ENCODE data around the gene UBE2L6. TPM values are rescaled to one million over a fixed set of nuclear protein-coding genes. Genes with fewer than 3 reads are reported as not detected.

UBE2L6 gene
- total and polyA plus RNA-seq, 2 donors (not counting 1 experiment from before 2014, with no cell fraction given): 63.5 to 70.7 TPM

DNA sequence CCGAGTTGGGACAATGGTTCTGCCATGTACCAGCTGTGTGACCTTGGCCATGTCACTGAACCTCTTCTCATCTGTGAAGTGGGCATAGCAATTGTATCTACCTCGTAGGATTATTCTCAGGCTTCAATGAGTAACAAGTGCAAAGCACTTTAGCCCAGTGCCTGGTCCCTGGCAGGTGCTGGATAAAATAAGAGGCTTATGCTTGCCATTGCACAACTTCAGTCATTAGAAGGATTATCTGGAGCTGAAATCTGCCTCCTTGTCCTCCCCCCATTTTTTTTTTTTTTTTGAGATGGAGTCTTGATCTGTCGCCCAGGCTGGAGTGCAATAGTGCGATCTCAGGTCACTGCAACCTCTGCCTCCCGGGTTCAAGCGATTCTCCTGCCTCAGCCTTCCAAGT, 22.9 kb downstream of the UBE2L6 start:
- CTCF ChIA-PET: interaction anchor here (1.2 to 1.5 kb wide), 2 partner anchors 51 to 118 kb away, joined by 3 read pairs; no protein-coding TSS in a partner anchor

DNA sequence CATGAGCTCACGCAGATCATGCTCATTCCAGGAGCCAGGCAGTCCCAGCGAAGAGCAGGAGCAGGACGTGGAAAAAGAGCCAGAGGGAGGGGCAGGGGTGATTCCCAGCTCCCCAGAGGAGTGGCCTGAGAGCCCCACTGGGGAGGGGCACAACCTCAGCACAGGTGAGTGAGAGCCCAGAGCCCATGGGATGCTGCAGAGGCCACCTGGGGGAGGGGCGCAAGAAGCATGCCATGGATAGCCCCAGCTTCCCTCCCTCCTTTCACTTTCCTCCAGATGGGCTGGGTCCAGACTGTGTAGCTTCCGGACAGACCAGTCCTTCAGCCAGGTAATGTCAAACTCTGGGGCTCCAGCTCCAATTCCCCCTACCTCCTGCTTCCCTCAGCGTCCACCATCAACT, 23.9 kb downstream of the UBE2L6 start:
- Histone ChIP-seq H3K4me1 (ENCODE audit: control insufficient read depth in 2 of 2, insufficient read depth in 2 of 2, low read length in 2 of 2) (peaks cover 11 to 16% of the 10 kb centered on the region in 2 donors), H3K9ac (ENCODE audit: low read length) (no peak overlapping the region), H3K36me3 (replicated peaks in 1 of 2; ENCODE audit: control extremely low read depth in 1 of 2, control insufficient read depth in 1 of 2, extremely low read depth in 1 of 2, insufficient read depth in 2 of 2, low read length in 1 of 2) (no peaks in the 10 kb centered on the region), H3K27me3 (replicated peaks in 1 of 4; ENCODE audit: control extremely low read depth in 1 of 4, control insufficient read depth in 3 of 4, insufficient read depth in 4 of 4, low read length in 3 of 4) (no peaks in the 10 kb centered on the region), H3K27ac (ENCODE audit: low read length in 2 of 2) (no peak overlapping the region), H2AFZ (ENCODE audit: insufficient read depth, low read depth, low read length, poor library complexity, severe bottlenecking) (no peak overlapping the region), H4K20me1 (ENCODE audit: control insufficient read depth, insufficient read depth, low read length, poor library complexity, severe bottlenecking) (no peaks in the 10 kb centered on the region), H3K79me2 (ENCODE audit: control insufficient read depth, insufficient read depth, low read length) (no peaks in the 10 kb centered on the region), H3K4me3 (ENCODE audit: control extremely low read depth in 1 of 5, extremely low read depth in 1 of 5, insufficient read depth in 1 of 5, low read depth in 2 of 5, low read length in 4 of 5) (no peak overlapping the region), H3K9me3 (ENCODE audit: control extremely low read depth in 1 of 3, control insufficient read depth in 2 of 3, insufficient read depth in 1 of 3, low read length in 2 of 3) (no peaks in the 10 kb centered on the region), H3K4me2 (replicated peaks; ENCODE audit: low read depth, low read length, poor library complexity, severe bottlenecking) (no peak overlapping the region)
- DNase-seq (no peak), ATAC-seq (ENCODE audit: low read depth) (no peak)
- H3K27ac Mint-ChIP-seq: peak overlapping the region; percentile 15
- peaks cover 14% of the 10 kb centered on the region for H3K4me1 Mint-ChIP-seq
- WGBS (ENCODE audit: insufficient coverage): 97% methylated on average over 6 of the region's 6 CpGs
- POLR2A ChIA-PET: no interaction called here
- no peak overlapping the region for H3K4me3 Mint-ChIP-seq
- intact Hi-C loops (cut with micrococcal nuclease): no loop called here
- CTCF ChIA-PET: interaction anchor here (0.6 to 1.5 kb wide), 3 partner anchors 23 to 117 kb away, joined by 3 read pairs; no protein-coding TSS in a partner anchor
- TF ChIP-seq EZH2 (IDR thresholded peaks at IDR 0.05; ENCODE audit: borderline replicate concordance, insufficient read depth, low read depth, low read length, poor library complexity, severe bottlenecking): no peak
- TF ChIP-seq, protein P1, sequence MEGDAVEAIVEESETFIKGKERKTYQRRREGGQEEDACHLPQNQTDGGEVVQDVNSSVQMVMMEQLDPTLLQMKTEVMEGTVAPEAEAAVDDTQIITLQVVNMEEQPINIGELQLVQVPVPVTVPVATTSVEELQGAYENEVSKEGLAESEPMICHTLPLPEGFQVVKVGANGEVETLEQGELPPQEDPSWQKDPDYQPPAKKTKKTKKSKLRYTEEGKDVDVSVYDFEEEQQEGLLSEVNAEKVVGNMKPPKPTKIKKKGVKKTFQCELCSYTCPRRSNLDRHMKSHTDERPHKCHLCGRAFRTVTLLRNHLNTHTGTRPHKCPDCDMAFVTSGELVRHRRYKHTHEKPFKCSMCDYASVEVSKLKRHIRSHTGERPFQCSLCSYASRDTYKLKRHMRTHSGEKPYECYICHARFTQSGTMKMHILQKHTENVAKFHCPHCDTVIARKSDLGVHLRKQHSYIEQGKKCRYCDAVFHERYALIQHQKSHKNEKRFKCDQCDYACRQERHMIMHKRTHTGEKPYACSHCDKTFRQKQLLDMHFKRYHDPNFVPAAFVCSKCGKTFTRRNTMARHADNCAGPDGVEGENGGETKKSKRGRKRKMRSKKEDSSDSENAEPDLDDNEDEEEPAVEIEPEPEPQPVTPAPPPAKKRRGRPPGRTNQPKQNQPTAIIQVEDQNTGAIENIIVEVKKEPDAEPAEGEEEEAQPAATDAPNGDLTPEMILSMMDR (IDR thresholded peaks at IDR 0.05): no peak
- H3K9me3 Mint-ChIP-seq (ENCODE audit: insufficient read depth): no peaks in the 10 kb centered on the region
- no peaks in the 10 kb centered on the region for H3K27me3 Mint-ChIP-seq

More for the DNA sequence above, 22.9 kb downstream of the UBE2L6 start:
- Histone ChIP-seq H3K4me2 (replicated peaks; ENCODE audit: low read depth, low read length, poor library complexity, severe bottlenecking) (no peak overlapping the region), H4K20me1 (ENCODE audit: control insufficient read depth, insufficient read depth, low read length, poor library complexity, severe bottlenecking) (no peaks in the 10 kb centered on the region), H2AFZ (ENCODE audit: insufficient read depth, low read depth, low read length, poor library complexity, severe bottlenecking) (no peak overlapping the region), H3K4me1 (ENCODE audit: control insufficient read depth in 2 of 2, insufficient read depth in 2 of 2, low read length in 2 of 2) (peaks cover 11 to 16% of the 10 kb centered on the region in 2 donors), H3K4me3 (ENCODE audit: control extremely low read depth in 1 of 5, extremely low read depth in 1 of 5, insufficient read depth in 1 of 5, low read depth in 2 of 5, low read length in 4 of 5) (no peak overlapping the region), H3K27ac (ENCODE audit: low read length in 2 of 2) (no peak overlapping the region), H3K36me3 (replicated peaks in 1 of 2; ENCODE audit: control extremely low read depth in 1 of 2, control insufficient read depth in 1 of 2, extremely low read depth in 1 of 2, insufficient read depth in 2 of 2, low read length in 1 of 2) (peaks cover 0 to 3% of the 10 kb centered on the region in 2 experiments), H3K9me3 (ENCODE audit: control extremely low read depth in 1 of 3, control insufficient read depth in 2 of 3, insufficient read depth in 1 of 3, low read length in 2 of 3) (no peaks in the 10 kb centered on the region), H3K27me3 (replicated peaks in 1 of 4; ENCODE audit: control extremely low read depth in 1 of 4, control insufficient read depth in 3 of 4, insufficient read depth in 4 of 4, low read length in 3 of 4) (no peaks in the 10 kb centered on the region), H3K79me2 (ENCODE audit: control insufficient read depth, insufficient read depth, low read length) (no peaks in the 10 kb centered on the region), H3K9ac (ENCODE audit: low read length) (no peak overlapping the region)
- intact Hi-C loops (cut with micrococcal nuclease): no loop called here
- Mint-ChIP-seq H3K27me3 (no peaks in the 10 kb centered on the region), H3K27ac (no peak overlapping the region), H3K4me1 (peaks cover 15% of the 10 kb centered on the region), H3K9me3 (ENCODE audit: insufficient read depth) (no peaks in the 10 kb centered on the region), H3K4me3 (no peak overlapping the region)
- TF ChIP-seq, protein P1 (IDR thresholded peaks at IDR 0.05): no peak
- TF ChIP-seq EZH2 (IDR thresholded peaks at IDR 0.05; ENCODE audit: borderline replicate concordance, insufficient read depth, low read depth, low read length, poor library complexity, severe bottlenecking): no peak
- no peak for DNase-seq
- POLR2A ChIA-PET: no interaction called here
- ATAC-seq (ENCODE audit: low read depth): no peak
- 98% methylated on average over 6 of the region's 6 CpGs for WGBS (ENCODE audit: insufficient coverage)

Measured in B cell (primary cell).